HFFc6 (cell line): ENCODE data around the gene CACNA1H. TPM values are rescaled to one million over a fixed set of nuclear protein-coding genes. Genes with fewer than 3 reads are reported as not detected.

Experiments
- DNase-seq: peaks from one replicate; pipeline ENCODE4 v3.0.0-alpha.2; 2018
- H3K27ac Mint-ChIP-seq: 2 replicates; pipeline ENCODE4 v1.8.0; 2020; ENCODE audit warnings: mild to moderate bottlenecking, mixed read lengths
- H3K27me3 Mint-ChIP-seq: 2 replicates; pipeline ENCODE4 v1.8.0; 2021; ENCODE audit warnings: mild to moderate bottlenecking, moderate library complexity, mixed read lengths; ENCODE audit not compliant: insufficient read depth
- H3K36me3 Mint-ChIP-seq: 2 replicates; pipeline ENCODE4 v1.8.0; 2021; ENCODE audit warnings: low read depth, mixed read lengths
- H3K4me1 Mint-ChIP-seq: 2 replicates; pipeline ENCODE4 v1.8.0; 2020; ENCODE audit warnings: low read depth, mixed read lengths
- H3K4me3 Mint-ChIP-seq: 2 replicates; pipeline ENCODE4 v1.8.0; 2020; ENCODE audit warnings: mild to moderate bottlenecking, moderate library complexity, mixed read lengths
- H3K9me3 Mint-ChIP-seq: 2 replicates; pipeline ENCODE4 v1.8.0; 2020; ENCODE audit warnings: mild to moderate bottlenecking, mixed read lengths
- CTCF ChIP-seq: fragments of 200-600 bp; sonication (generic); IDR thresholded peaks from 2 replicates; pipeline ENCODE4 v1.5.0; 2021; ENCODE audit warnings: antibody characterized with exemption, mild to moderate bottlenecking
- total RNA-seq, 6 experiments: library from RNA; stranded (reverse); fragmentation: NEBNext Ultra II Directional; extraction: Animal tissue kit (Norgen Biotek cat#: 25700); gene quantifications; 2 replicates in 1 of 6; 3 replicates in 5 of 6; pipeline ENCODE4 v1.2.3, GENCODE V29; 2021

CACNA1H gene
- total RNA-seq, 6 experiments from 2014 or later, result 0.03 to 0.05 TPM; not detected in 4

DNA sequence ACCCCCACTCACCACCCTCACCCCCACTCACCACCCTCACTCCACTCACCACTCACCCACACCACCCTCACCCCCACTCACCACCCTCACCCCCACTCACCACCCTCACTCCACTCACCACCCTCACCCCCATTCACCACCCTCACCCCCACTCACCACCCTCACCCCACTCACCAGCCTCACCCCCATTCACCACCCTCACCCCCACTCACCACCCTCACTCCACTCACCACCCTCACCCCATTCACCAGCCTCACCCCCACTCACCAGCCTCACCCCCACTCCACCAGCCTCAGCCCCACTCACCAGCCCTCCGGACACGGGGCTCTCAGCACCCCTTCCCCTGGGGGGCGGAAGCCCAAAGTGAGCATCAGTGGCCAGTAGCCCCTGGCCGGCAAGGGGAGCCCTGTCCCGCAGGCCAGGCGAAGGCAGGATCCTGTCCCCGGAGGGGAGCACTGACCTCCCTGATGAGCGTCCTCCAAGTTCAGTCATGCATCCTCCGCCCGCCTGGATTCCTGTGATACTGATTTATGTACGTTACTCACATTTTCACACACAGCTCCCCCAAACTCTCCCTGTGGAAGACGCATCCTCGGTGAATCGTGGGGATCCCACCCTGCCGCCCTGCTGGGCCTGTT is 38.9 kb upstream of the CACNA1H start:
- DNase-seq, result no peak
- Mint-ChIP-seq H3K27ac (no peak overlapping the region), H3K4me3 (no peak overlapping the region), H3K27me3 (peaks cover 35% of the 10 kb centered on the region), H3K9me3 (no peaks in the 10 kb centered on the region), H3K36me3 (no peaks in the 10 kb centered on the region), H3K4me1 (no peaks in the 10 kb centered on the region)
- no peak for TF ChIP-seq CTCF

GRCh38 chr16:1116693-1117077 is 36.2 kb upstream of the CACNA1H start:
- no peaks in the 10 kb centered on the region for H3K9me3 Mint-ChIP-seq
- no peaks in the 10 kb centered on the region for H3K36me3 Mint-ChIP-seq
- DNase-seq, result no peak
- H3K27ac Mint-ChIP-seq, result no peak overlapping the region
- no peak overlapping the region for H3K4me3 Mint-ChIP-seq
- no peak for TF ChIP-seq CTCF
- peaks cover 12% of the 10 kb centered on the region for H3K27me3 Mint-ChIP-seq
- no peaks in the 10 kb centered on the region for H3K4me1 Mint-ChIP-seq

DNA sequence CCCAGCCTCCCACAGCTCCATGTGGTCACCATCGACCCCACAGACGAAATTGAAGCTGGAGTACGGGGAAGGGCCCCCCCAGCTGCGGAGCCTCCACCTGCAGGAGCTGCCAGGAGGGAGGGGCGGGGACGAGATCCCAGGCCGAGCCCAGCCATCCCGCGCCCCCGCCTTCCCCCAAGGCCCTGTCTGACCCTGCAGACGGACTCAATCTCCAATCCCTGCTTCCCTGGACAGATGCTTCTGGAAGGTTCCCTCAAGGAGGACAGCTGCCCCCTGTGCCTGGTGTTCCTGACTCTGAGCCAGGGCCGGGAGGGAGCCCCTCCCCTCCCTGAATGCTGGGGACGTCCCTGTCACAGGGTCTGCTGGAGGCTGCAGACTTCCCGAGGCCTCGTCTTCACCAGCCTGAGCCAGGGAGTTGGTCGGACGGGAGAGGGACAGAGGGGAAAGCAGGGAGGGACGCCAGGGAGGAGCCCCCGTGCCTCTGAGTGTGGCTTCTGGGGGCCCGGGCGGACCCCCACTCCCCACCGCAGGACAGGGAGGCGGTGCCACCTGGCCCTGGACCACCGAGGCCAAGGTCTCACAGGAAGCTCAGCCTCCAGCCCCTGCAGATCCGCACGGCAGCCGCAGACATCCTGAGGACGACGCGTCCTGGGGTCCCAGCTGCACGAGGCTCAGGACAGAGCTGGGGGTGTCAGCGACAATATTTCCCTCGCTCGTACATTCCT is 35.6 kb upstream of the CACNA1H start:
- no peak overlapping the region for H3K4me3 Mint-ChIP-seq
- no peaks in the 10 kb centered on the region for H3K4me1 Mint-ChIP-seq
- H3K27ac Mint-ChIP-seq, result no peak overlapping the region
- no peak for DNase-seq
- H3K27me3 Mint-ChIP-seq, result peaks cover 7% of the 10 kb centered on the region
- H3K36me3 Mint-ChIP-seq, result no peaks in the 10 kb centered on the region
- no peaks in the 10 kb centered on the region for H3K9me3 Mint-ChIP-seq
- TF ChIP-seq CTCF, result no peak

DNA sequence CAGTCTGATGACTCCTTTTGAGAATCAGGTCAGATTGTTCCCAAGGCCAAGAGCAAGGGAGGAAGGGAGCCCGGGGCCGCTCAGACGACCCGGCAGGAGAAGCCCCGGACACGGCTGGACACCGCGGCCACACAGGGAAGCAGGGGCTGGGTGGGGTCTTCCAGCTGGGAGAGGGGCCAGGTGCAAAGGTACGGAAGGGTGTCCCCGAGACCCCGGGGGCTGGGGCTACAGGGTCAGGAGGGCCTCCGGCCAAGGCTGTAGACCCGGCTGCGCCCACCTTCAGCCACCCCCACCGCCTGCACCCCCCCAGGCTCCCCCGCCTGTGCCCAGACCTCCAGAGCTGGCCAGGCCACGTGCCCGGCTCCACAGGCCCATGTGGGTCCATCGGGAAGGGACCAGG is 35.0 kb upstream of the CACNA1H start:
- Mint-ChIP-seq H3K36me3 (no peaks in the 10 kb centered on the region), H3K9me3 (no peaks in the 10 kb centered on the region), H3K4me1 (no peaks in the 10 kb centered on the region), H3K27me3 (peaks cover 5% of the 10 kb centered on the region), H3K27ac (no peak overlapping the region), H3K4me3 (no peak overlapping the region)
- DNase-seq, result no peak
- no peak for TF ChIP-seq CTCF

- Mint-ChIP-seq H3K36me3 (no peaks in the 10 kb centered on the region), H3K27me3 (peaks cover 2% of the 10 kb centered on the region), H3K4me3 (no peak overlapping the region), H3K4me1 (no peaks in the 10 kb centered on the region), H3K27ac (no peak overlapping the region), H3K9me3 (no peaks in the 10 kb centered on the region)
- no peak for DNase-seq
- TF ChIP-seq CTCF, result no peak
Measured at GRCh38 chr16:1119129-1119528, 33.8 kb upstream of the CACNA1H start.
